NK-92 treated with Interleukin-12 subunit alpha and Interleukin-12 subunit beta, amount 100 ng/mL, for 24 hours (cell line): ENCODE measurements around the gene LECT2.

Experiments
- DNase-seq: peaks from one replicate; lab custom pipeline; 2025; lab: John Stamatoyannopoulos, UW

Gene LECT2

DNA sequence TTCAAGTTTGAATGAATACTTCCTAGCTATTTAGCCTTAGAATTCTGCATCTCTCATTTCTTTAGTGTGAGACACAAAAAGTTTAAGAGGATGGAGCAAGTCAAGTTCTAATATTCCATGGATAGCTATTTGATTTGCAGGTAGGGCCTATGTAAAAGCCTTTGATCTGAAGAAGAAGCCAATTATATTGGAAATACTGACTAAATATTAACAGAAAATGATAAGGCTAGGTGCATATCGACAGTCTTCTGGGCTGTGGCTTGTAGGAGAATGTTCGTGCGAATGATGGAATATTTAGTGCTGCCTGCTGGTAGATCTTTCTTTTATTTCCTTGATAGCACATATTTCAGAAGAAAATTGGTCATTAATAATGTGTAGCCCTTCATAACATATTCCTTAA, at the start of gene LECT2:
TSS of gene LECT2 (minus strand) at position 85 of the 400 bp plus-strand sequence. CDS start 150 bp downstream, outside the sequence.
- DNase-seq = no peak

DNA sequence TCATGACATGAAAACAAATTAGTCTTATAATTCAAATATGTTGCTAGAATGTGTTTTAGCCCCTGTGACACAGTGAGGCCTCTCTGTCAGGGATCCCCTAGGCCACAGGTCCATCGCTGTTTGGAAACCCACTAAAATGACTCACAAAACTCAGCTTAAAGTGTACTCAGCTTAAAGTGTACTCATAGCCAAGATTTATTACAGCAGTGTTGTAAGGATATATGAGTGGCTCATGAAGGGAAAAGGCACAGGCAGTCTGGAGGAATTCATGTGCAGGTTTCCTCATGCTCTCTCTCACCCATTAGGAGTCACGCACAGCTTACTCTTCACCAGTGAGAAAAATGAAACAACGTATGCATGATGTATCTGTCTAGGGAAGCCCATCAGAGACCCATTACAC, 49.7 kb upstream of the LECT2 start:
- no peak for DNase-seq

DNA sequence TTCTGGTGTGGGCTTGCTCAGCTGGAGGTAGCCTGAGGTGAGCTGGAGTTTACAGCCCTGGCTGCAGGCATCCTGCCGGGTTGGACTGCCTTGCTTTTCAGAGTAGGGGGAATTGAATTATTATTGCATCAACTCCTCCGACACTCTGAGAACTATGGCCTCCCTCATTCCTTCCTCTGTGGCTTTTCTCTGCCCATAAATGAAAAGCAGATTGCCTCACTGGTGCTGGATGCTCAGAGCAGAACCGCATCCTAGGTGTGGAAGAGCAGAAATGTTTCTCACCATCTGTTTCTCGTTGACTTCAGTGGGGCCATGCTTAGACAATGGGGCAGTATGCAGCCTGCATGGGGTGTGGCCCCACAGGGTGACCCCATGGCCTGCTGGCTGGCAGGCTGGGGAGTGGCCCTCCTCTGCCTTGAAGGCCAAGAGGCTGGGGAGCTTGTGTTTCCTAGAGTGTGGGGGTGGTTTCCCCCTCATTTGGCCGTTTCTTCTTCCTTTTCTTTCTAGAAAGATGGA, 46.7 kb upstream of the LECT2 start:
- no peak for DNase-seq

DNA sequence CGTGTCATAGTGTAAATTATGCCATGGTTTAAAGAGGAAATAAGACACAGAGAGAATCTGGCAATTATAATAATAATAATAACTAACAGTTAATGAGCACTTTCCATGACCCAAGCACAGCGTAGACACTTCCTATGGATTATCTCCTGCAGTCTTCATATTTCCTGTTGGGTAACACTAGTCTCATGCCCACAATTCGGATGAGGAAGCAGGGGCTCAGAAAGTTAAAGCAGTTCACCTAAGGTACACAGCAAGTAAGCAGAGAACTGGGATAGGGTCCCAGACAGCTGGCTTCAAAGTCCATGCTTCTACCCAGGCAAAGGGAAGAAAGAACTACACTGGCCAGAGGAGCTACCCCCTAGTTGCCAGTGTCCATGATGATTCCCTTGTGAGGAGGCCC, 46.1 kb upstream of the LECT2 start:
- DNase-seq = no peak

DNA sequence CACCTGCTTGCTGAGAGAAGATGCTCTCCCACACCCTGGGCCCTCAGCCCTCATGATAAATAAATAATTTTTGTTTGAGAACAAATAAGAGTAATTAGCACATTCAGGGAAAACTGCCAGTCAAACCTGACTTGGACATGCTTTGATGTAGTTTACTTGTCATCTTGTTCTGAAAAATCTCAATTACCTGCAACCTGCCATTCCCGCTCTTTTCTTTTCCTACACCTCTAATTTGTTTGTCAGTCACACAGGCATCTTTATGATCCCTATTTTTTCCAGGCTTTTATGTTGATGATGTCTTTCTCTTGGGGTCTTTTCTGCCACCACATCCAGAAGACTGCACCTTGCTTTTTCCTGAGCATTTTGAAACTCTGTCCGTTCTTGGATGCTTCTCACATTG, 45.4 kb upstream of the LECT2 start:
- DNase-seq = no peak

DNA sequence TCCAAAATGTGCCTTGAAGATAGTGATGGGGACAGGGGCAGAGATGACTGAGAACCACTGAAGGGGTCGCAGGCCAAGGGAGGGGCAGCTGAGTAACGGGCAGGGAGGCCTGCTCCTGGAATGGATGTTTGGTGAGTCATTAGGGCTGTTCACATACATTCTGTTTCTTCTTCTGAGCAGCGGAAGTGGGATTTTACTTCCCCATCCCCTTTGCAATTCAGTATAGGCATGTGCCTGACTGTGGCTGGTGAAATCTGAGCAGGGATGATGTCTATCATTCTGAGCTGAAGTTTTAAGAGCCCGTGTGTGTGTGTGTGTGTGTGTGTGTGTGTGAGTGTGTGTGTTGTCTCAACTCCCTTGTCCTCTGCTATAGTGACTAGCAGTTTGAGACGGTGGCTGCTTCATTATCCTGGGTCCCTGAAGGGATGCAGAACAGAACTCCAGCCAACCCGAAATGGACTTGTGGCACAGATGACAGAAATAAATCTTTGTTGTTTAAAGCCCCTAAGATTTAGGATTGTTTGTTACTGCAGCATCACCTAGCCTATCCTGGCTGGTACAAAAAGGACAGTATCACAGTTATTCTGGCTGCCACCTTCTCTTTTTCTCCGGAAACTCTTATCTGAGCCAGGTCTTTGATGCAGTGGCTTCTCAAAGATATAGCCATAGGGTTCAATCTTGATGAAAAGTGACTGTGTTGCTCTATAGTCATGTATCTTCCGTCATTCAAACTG, 44.8 kb upstream of the LECT2 start:
- no peak for DNase-seq

DNA sequence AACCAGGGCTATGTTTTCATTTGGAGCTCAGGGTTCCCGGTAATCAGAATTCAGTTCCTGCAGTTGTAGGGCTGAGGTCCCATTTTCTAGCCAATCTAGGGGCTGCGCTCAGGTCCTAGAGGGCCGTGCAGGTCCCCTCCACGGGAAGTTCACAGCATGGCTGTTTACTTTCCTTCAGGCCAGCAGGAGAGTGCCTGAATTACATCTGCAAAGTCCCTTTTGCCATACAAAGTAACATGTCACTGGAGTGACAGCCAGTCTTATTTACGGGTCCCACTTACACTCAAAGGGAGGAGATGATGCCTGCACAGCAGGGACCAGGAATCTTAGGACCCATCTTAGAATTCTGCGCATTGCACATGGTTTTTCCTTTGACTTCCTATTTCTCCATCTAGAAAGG, 44.1 kb upstream of the LECT2 start:
- no peak for DNase-seq

DNA sequence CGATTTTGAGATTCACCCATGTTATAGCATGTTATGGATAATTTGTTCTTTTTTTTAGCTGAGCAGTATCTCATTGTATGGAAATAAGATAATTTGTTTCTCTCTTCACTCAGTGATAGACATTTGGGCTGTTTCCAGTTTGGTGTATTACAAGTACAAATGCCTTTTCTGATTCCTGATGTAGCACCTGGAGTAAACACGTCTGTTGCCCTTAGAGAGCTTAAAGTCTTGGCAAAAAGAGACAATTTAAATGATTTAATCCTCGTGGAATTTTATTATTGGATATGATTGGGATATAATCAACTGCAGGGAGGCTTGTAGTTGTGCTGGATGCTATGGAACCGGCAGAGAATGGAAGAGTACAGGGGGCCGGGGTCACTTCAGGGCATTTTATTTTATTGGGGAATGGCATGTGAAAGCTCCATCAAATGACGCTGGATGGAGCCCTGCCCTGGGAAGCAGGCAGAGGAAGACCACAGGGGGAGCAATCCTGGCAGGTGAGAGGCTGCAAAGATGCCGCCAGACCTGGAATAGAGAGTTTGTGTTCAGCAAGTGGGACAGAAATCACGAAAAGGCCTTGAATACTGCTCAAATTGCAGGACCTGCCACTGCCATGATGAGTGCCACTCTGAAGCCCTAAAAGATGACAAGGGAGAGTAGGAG, 43.0 kb upstream of the LECT2 start:
- DNase-seq = no peak

DNA sequence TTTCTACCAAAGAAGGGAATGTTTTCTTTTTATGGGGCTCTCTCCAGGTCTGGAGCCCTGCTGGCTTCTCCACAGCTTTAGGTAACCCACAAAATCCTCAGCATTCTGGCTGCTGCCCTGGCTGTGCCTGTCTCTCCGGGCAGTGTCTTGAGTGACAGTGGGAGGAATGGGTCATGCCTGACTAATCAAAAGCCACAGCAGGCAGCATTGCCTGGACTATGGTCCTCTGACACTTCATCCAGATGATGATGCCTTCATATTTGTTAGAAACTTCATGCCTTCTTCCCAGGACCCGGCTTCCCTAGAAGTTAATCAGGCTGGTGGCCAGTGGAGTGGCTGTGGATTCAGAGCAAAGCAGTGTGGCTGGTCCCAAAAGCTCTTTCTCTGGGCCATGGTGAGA, 41.8 kb upstream of the LECT2 start:
- DNase-seq = no peak

DNA sequence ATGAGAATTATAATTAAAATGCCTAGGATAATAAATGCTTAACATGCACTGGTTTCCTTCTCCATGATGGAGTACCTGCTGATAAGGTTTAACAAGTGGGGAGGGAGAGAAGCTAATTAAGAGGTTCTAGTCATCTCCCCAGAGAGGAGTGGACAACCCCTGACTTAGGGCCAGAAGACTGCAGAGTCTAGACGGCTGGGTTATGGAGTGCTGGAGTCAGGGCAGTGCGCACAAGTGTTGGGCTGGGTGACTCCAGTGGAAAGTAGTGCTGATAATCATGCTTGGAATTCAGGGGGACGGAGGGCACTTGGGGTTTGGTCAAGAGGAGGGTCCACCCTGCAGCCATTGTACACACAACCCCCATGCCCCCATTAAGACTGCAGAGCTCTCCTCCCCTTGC, 41.2 kb upstream of the LECT2 start:
- no peak for DNase-seq

DNA sequence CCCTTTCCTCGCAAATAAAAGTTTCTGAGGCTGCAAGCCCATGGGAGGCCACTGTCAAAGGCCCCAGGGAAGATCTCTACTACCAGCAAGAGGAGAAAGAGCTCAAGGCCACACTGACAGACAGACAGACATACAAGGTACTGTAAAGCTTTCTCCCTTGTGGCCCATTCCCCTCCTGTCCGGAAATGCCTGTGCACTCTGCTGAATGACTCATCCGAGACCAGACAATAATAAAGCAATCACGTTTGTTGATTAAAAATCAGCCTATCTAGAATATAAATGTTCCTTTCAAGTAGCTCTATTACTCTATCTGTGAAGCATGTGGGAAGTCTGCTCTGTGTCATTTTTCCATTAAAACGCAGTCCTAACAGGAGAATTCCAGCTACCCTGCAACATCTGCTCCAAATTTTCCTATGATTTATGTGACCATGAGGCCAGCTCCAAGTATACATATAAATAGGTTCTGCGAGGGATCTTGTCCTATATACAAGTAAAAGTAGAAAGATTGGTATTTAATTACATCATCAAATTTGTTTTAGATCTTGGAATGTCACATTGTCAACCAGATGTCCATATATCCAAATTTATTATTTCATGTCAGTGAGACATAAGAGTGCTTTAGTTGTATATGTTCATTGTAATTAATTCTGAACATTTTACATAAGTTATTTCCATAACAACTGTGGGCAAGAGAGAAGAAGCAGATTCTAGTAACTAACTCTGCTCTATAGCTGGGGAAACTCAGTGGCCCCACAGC, 39.3 kb upstream of the LECT2 start:
- DNase-seq = no peak

DNA sequence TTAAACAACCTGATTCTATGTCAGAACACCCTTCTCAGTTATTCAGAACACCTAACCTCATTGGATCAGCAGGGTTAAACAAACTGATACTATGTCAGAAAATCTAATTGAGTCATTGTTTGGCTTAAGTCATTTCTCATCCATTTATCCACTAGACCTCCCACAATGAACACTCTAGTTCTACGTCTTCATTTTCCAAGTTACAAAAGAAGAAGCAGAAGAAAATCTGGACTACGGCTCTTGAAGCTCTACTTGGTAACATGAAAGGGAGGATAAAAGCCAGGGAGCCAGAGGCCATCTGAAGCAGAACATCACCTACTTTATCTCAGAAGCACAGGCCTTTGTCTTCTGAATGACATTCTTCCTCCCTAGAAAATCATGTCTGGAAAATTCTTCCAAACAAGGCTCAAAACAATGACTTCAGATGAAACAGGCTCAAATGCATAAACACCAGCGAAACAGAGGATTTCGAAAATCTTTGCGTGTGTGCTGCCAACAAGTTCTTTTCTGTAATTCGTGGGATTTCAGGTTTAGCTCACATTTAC, 38.6 kb upstream of the LECT2 start:
- DNase-seq = no peak

DNA sequence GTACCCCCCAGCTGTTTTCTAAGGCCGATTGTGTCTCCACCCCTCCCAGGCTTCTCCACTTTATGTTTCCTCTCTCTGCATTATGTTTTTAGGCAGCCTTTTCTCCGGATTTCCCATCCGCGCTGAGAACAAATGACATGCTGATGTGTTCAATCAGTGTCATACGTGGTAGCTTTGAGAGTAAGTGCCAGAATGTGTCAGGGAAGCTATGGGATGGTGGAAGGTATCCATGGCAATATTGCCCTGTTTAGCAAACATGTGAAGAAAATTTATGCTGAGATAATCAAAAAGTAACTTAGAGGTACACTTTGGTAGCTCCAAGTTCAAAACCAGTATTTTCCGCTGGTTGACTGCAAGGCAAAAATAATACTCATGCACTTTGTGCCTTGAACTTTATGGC, 36.6 kb upstream of the LECT2 start:
- no peak for DNase-seq

DNA sequence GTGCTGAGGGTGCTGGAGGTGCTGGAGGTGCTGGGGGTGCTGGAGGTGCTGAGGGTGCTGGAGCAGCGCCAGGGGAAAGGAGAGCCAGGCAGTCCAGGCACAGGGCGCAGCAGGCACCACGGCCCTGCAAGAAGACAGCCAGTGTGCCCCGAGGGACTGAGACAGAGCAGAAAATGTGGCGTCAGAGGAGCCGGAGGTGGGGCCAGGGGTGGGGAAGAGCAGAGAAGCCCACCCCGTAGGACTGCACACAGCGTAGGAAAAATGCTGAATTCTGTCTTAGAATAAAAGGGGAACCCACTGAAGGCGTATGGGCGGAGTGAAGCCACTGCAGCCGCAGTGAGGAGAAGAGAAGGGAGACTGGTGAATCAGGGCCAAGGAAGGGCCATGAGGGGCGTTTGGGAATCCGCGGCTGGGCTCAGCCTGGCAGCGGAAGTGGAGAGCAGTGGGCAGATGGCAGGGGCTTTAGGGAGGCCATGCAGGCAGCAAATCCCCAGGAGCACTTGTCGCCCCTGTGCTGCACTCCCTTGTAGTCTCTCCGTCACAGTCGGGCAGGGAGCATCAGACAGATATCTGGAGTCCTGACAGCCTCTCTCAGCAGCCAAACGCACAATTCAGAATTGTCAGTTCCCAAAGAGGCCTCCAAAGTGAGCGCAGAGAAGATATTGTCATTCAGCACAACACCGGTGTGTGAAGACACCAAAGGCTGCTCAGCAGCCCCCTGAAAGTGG, 35.9 kb upstream of the LECT2 start:
- no peak for DNase-seq

DNA sequence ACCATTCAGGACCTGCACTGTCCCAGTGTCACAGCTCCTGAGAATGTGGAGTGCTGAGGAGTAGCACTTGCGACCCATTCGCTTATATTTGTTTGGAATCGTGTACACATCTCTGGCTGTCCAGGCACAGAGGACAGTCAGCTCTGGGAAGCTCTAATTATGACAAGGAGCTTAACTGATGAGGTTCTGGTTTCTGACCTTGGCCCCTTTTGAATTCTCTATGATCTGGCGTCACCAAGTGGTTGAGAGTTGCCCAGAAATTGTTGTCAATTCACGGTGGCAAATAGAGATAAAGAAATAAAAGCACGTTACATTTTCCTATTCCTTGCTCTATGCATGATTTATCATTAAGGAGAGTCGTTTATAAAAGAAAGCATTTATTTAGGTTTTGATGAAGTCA, 34.9 kb upstream of the LECT2 start:
- DNase-seq = no peak

DNA sequence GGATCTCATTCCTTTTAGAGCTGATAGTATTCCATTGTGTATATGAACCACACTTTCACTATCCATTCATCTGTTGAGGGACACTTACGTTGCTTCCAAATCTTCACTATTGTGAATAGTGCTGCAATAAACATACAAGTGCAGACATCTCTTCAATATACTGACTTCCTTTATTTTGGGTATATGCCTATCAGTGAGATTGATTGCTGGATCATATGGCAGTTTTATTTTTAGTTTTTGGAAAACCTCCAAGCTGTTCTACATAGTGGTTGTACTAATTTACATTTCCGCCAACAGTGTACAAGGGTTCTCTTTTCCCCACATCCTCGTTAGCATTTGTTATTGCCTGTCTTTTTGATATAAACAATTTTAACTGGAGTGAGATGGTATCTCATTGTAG, 33.8 kb upstream of the LECT2 start:
- DNase-seq = no peak

DNA sequence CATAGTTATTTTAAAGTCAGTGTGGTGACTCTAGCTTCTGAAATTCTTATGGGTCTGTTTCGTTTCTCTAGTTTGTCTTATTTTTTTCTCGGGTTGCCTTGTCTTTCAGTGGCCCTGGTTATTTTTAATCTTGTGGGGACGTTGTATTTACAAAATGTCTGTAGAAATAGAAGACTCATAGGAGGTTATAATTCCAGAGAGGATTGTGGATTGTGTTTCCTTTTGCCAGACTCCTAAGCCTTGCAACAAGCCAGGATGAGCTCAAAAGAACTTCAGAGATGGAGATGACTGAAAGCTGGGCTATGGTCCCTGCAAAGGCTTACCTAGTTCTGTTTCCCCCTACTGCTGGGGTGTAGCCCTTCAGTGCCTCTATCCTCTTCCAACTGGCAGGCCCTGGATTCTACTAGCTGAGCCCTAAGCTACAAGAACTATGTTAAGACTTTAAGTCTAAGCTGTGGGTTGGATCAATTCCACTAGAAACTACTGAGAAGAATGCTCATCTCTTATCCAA, 32.2 kb upstream of the LECT2 start:
- no peak for DNase-seq

DNA sequence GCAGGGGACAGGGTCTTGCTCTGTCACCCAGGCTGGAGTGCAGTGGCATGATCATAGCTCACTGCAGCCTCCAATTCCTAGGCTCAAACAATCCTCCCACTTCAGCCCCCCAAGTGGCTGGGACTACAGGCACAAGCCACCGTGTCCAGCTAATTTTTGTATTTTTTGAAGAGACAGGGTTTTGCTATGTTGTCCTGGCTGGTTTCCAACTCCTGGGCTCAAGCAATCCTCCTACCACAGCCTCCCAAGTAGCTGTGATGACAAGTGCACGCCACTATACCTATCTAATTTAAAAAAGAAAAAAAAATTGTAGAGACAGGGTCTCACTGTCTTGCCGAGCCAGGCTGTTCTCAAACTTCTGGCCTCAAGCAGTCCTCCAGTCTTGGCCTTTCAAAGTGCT, 31.6 kb upstream of the LECT2 start:
- no peak for DNase-seq

DNA sequence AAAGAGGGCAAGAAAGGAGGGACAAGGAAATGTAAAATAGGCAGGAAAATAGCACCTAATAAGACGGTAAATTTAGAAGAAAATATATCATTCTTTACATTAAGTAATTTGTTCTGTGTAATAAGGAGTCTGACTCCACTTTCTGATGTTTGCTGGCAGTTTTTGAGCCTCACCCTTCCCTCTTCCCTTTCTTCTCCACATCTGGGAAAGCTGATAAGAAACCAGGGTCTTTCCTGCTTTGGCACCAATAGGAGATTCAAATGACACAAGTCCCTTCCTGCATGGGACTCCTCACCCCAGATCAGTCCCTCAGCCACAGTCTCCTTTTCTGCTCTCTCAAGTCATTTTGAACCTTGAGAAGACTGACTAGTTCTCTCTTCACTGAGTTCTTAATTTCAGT, 31.2 kb upstream of the LECT2 start:
- no peak for DNase-seq

DNA sequence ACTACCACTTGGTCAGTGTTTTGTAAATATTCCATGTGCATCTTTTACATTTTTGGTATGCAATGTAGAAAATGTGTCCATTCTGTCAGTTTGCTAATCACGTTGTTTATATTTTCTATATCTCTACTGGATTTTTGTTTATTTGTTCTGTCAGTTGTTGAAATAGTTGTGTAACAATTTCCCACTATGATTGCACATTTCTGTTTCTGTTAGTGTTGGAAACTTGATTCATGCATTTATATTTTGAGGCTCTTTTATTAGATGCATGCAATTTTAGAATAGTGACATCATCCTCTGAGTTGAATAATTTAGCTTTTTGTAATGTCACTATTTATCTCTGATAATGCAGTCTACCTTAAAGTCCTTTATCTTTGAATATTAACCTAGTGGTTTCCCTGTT, 25.8 kb upstream of the LECT2 start:
- DNase-seq = no peak

DNA sequence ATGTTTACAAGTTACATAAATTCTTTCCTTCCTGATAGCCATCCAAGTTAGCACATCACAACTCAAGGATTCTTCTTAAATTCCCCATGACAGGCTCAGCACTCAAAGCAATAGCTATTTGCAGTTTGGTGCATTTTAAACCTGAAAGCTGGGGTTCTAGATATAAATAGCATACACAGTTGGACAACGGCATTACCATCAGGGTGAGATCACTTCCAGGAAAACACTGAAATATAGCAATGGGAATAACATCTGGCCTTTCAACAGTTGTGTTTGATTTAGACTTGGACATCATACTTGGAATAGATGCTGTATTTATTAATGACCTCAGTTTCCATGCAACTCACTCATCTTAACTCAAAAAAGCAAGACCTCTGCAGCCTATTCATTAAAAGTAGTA, 24.7 kb upstream of the LECT2 start:
- no peak for DNase-seq

DNA sequence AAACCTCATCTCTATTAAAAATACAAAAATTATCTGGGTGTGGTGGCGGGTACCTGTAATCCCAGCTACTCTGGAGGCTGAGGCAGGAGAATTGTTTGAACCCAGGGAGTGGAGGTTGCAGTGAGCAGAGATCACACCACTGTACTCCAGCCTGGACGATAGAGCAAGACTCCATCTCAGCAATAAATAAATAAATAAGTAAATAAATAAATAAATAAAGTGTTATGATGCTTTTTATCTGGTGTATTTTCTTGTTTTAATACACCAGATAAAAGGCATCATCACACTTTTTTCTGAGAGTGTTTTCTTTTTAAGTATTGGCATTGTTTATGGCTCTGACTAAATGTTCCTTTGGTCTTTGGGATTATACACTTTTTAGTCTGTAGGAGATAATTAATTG, 24.2 kb upstream of the LECT2 start:
- DNase-seq = no peak
